Bronchial smooth muscle cell (primary cell): ENCODE measurements around the gene CNGA3. TPM values are rescaled to one million over a fixed set of nuclear protein-coding genes. Genes with fewer than 3 reads are reported as not detected.

ENCODE experiments used
- total RNA-seq: library from RNA; depleted of rRNA; stranded (reverse); fragments of >200 nt; gene quantifications from 2 replicates; pipeline ENCODE4 v1.2.1, GENCODE V29; 2014

The CNGA3 gene
- total RNA-seq, result 0.16 TPM in 1 of 2 replicates, not detected in the other

GRCh38 chr2:98346311-98347236 is at the start of gene CNGA3:
Gene CNGA3, plus strand, starts transcription at chr2:98346456. Its CDS starts 23,520 bp downstream, at chr2:98369976.

DNA sequence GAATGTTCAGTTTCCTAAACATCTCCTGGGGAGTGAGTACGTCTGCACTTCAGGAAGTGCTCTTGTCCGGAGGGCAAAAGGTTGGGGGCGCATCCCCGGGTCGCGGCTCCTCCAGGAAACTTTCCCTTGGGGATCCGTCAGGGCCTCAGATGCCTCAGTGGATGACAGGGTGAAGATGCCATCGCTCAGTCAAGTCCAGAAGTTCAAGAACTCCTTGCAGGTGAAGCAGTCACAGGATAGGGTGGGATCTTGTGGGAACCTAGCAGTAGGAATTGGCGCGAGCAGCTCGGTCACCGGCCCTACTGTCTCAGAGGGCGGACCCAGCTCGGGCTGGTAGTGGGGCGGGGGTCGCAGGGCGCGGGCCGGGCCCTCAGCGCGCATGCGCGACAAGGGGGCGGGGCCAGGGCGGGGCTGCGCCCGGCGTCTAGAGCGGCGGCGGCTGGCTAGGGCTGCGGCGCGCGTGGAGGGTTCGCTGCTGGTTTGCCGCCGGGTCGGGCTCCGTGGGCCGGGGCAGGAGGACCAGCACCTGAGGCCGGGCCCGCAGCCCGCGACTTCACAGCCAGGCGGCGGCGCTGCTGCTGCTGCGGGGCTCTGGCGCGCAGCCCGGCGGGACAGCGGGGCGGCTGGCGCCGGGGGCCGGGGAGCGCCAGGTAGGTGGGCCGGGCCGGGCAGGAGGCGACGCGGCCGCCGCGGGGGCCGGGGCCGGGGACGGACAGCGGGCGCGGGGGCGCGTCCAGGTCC is 98.3 kb downstream of the CNGA3 start, which contains the start of gene INPP4A:
Gene INPP4A (plus strand): TSS at position 423 of the 741 bp plus-strand sequence. CDS start 75,191 bp downstream, outside the sequence.

Other genes with a start within 250 kb of the CNGA3 start
- gene INPP4A, start 98.4 kb downstream of the CNGA3 start, total RNA-seq, result 17.8 and 32.4 TPM in 2 replicates